Osteoblast (primary cell): ENCODE results near the gene MFSD11. TPM values are rescaled to one million over a fixed set of nuclear protein-coding genes. Genes with fewer than 3 reads are reported as not detected.

Source experiments
- DNase-seq: peaks from one replicate; pipeline ENCODE4 v3.0.0; 2011; ENCODE audit warnings: low spot score, mixed read lengths; ENCODE audit not compliant: insufficient read length; ENCODE audit errors: missing footprints
- H2AFZ ChIP-seq: 2 replicates; pipeline ENCODE4 v1.6.0; 2011; ENCODE audit warnings: mild to moderate bottlenecking, low read length
- H3K27ac ChIP-seq: 2 replicates; pipeline ENCODE4 v1.5.1; 2011; ENCODE audit warnings: mild to moderate bottlenecking, low read depth, low read length, moderate library complexity
- H3K27me3 ChIP-seq: 2 replicates; pipeline ENCODE4 v1.6.0; 2012; ENCODE audit warnings: mild to moderate bottlenecking, control low read depth, inconsistent platforms, low read length, moderate library complexity; ENCODE audit not compliant: insufficient read depth
- H3K36me3 ChIP-seq: 2 replicates; pipeline ENCODE4 v1.5.1; 2011; ENCODE audit warnings: mild to moderate bottlenecking, low read length, control low read depth, moderate library complexity; ENCODE audit not compliant: insufficient read depth
- H3K4me1 ChIP-seq: 2 replicates; pipeline ENCODE4 v1.5.1; 2011; ENCODE audit warnings: mild to moderate bottlenecking, low read length, control low read depth, moderate library complexity; ENCODE audit not compliant: insufficient read depth
- H3K4me2 ChIP-seq: 2 replicates; pipeline ENCODE4 v1.6.0; 2011; ENCODE audit warnings: mild to moderate bottlenecking, low read length; ENCODE audit not compliant: insufficient read depth
- H3K4me3 ChIP-seq: fragments of 200-600 bp; sonication (generic); 3 replicates; pipeline ENCODE4 v1.5.1; 2012; ENCODE audit warnings: mild to moderate bottlenecking, low read length, inconsistent platforms; ENCODE audit not compliant: insufficient read depth
- H3K79me2 ChIP-seq: 2 replicates; pipeline ENCODE4 v1.6.0; 2012; ENCODE audit warnings: mild to moderate bottlenecking, low read length, control low read depth, inconsistent platforms; ENCODE audit not compliant: insufficient read depth
- H3K9me3 ChIP-seq: 2 replicates; pipeline ENCODE4 v1.5.1; 2011; ENCODE audit warnings: low read depth, low read length, control low read depth
- H4K20me1 ChIP-seq: 2 replicates; pipeline ENCODE4 v1.6.0; 2012; ENCODE audit warnings: mild to moderate bottlenecking, low read length, control low read depth; ENCODE audit not compliant: insufficient read depth
- CTCF ChIP-seq: IDR thresholded peaks from 2 replicates; pipeline ENCODE4 v1.5.1; 2011; ENCODE audit warnings: mild to moderate bottlenecking, low read depth, low read length, moderate library complexity; ENCODE audit errors: extremely low read depth
- total RNA-seq: library from RNA; depleted of rRNA; stranded (reverse); fragments of >200 nt; gene quantifications from 2 replicates; pipeline ENCODE4 v1.2.3, GENCODE V29; 2012

The MFSD11 gene
- total RNA-seq, 1 donor, result 42.0 TPM

GRCh38 chr17:76718516-76718915, 19.4 kb upstream of the MFSD11 start:
- no peak overlapping the region for H3K4me2 ChIP-seq
- DNase-seq, result no peak
- no peak for TF ChIP-seq CTCF
- H3K79me2 ChIP-seq, result peaks cover 57% of the 10 kb centered on the region
- H3K27ac ChIP-seq, result peak overlapping the region; percentile 14
- H3K4me1 ChIP-seq, result peaks cover 29% of the 10 kb centered on the region
- no peak overlapping the region for H2AFZ ChIP-seq
- no peak overlapping the region for H3K4me3 ChIP-seq
- no peaks in the 10 kb centered on the region for H3K27me3 ChIP-seq
- peaks cover 84% of the 10 kb centered on the region for H3K36me3 ChIP-seq
- peaks cover 12% of the 10 kb centered on the region for H4K20me1 ChIP-seq
- no peaks in the 10 kb centered on the region for H3K9me3 ChIP-seq

GRCh38 chr17:76720211-76720610, 17.7 kb upstream of the MFSD11 start:
- Histone ChIP-seq H3K79me2 (peaks cover 57% of the 10 kb centered on the region), H3K9me3 (no peaks in the 10 kb centered on the region), H3K27ac (no peak overlapping the region), H3K4me2 (no peak overlapping the region), H3K27me3 (no peaks in the 10 kb centered on the region), H3K4me3 (no peak overlapping the region), H3K36me3 (peaks cover 87% of the 10 kb centered on the region), H3K4me1 (peaks cover 36% of the 10 kb centered on the region), H2AFZ (no peak overlapping the region), H4K20me1 (peaks cover 13% of the 10 kb centered on the region)
- no peak for TF ChIP-seq CTCF
- DNase-seq, result no peak

GRCh38 chr17:76720941-76721340, 17.0 kb upstream of the MFSD11 start:
- Histone ChIP-seq H3K4me3 (no peak overlapping the region), H3K27me3 (no peaks in the 10 kb centered on the region), H3K27ac (no peak overlapping the region), H4K20me1 (peaks cover 19% of the 10 kb centered on the region), H3K36me3 (peaks cover 84% of the 10 kb centered on the region), H3K4me1 (peaks cover 32% of the 10 kb centered on the region), H3K79me2 (peaks cover 59% of the 10 kb centered on the region), H2AFZ (no peak overlapping the region), H3K4me2 (no peak overlapping the region), H3K9me3 (no peaks in the 10 kb centered on the region)
- TF ChIP-seq CTCF, result no peak
- DNase-seq, result peak; percentile 29

GRCh38 chr17:76721463-76721862, 16.5 kb upstream of the MFSD11 start:
- Histone ChIP-seq H2AFZ (no peak overlapping the region), H3K27me3 (no peaks in the 10 kb centered on the region), H3K79me2 (peaks cover 60% of the 10 kb centered on the region), H3K4me2 (no peak overlapping the region), H4K20me1 (peaks cover 19% of the 10 kb centered on the region), H3K27ac (no peak overlapping the region), H3K9me3 (no peaks in the 10 kb centered on the region), H3K36me3 (peaks cover 84% of the 10 kb centered on the region), H3K4me1 (peaks cover 28% of the 10 kb centered on the region), H3K4me3 (no peak overlapping the region)
- no peak for TF ChIP-seq CTCF
- no peak for DNase-seq
